GM21515 (cell line): ENCODE data around the gene HS3ST4.

Experiments used
- ATAC-seq: cut with Tn5 transposase; IDR thresholded peaks from one replicate; pipeline ENCODE4 v1.9.1; 2021; ENCODE audit not compliant: unreplicated experiment

Gene HS3ST4

DNA sequence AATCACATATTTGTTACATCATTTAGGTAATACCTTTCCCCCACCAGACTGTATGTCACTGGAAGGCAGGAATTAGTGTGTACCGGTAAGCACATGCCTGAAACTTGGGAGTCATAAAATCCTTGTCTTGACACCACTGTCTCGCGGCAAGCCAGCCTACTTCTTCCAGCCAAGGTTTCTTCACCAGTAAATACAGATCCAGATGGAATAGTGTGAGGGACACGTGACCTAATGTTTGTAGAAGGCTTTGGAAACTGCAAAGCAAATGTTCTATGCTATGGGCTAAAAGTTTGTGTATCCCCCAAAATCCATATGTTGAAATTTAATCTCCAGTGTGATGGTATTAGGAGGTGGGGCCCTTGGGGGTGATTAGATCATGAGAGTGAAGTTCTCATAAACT, 126.1 kb downstream of the HS3ST4 start:
- no peak for ATAC-seq

- ATAC-seq, result no peak
Observed at GRCh38 chr16:25823891-25824290, 132.1 kb downstream of the HS3ST4 start.

DNA sequence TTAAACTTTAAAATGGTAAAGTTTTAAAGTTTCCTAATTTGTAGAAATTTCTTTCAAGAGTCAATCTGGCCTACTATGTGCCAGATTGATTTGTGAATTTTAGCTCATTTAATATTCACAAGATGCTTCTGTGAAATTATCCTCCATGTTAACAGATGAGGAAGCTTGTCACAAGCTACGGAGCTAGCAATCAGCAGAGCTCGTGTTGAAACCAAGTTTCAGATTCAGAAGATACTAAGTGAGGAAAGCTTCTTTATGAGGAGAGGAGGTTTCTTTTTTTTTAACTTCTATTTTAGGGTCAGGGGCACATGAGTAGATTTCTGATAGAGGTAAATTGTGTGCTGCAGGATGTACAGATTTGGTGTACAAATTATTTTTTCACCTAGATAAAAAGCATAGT, 135.9 kb downstream of the HS3ST4 start:
- no peak for ATAC-seq

DNA sequence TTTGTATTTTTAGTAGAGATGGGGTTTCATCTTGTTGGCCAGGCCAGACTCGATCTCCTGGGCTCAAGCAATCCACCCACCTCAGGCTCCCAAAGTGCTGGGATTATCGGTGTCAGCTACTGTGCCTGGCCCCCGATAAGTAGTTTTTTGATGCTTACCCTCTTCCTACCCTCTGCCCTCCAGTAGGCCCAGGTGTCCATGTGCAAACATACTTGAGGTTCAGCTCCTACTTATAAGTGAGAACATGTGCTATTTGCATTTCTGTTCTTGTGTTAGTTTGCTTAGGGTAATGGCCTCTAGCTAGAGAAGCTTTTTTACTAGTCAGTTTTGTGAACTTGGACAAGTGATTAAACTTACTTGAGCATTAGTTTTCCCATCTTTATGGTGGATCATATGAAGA, 136.8 kb downstream of the HS3ST4 start:
- no peak for ATAC-seq

- no peak for ATAC-seq
Observed at GRCh38 chr16:25832291-25832690, 140.5 kb downstream of the HS3ST4 start.

DNA sequence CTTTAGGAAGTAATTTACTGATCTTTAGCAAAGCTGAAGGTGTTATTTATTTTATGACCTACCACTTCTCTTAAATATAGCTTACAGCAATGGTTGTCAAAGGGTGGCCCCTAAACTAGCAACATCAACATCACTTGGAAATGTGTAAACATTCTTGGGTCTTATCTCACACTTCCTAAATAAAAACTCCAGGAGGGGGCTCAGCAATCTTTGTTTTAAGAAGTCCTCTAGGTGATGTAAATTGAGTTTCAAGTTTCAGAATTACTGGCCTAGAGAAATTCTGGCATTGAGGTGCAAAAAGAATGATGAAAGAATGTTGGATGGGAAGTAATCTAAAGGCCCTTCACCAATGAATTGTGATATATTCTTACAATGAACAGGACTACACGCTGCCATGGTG, 142.3 kb downstream of the HS3ST4 start:
- ATAC-seq, result no peak

DNA sequence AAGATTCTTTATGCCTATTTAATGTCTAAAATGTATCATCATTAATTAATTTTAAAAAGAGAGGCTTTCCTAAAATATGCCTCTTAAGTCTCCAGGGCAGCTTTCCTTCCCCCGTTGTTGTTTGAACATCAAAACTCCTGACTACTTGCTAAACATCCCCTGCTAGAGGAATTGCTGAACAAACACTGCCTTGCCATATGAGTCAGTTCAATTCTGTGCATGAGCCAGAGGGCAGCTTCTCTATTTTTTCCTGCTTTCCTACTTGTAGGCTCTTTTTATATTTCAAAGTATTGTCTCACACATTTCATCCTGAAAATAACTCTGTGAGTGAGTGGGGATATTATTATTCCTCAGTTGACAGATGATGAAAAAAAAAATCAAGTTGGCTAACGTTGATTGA, 143.4 kb downstream of the HS3ST4 start:
- ATAC-seq, result no peak

- no peak for ATAC-seq
Observed at GRCh38 chr16:25838724-25839186, 147.0 kb downstream of the HS3ST4 start.

- no peak for ATAC-seq
Observed at GRCh38 chr16:25841761-25842160, 150.0 kb downstream of the HS3ST4 start.

- no peak for ATAC-seq
Observed at GRCh38 chr16:25845901-25846300, 154.1 kb downstream of the HS3ST4 start.

DNA sequence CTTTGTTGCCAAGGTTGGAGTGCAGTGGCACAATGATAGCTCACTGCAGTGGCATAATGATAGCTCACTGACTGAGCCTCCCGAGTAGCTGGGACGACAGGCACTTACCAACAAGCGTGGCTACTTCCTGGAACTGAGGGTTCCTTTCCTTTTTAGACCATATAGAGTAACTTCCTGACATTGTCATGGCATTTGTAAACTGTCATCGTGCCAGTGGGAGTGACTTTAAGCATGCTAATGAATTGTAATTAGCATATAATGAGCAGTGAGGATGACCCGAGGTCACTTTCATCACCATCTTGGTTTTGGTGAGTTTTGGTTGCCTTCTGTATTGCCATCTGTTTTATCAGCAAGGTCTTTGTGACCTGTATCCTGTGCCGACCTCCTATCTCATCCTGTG, 162.4 kb downstream of the HS3ST4 start:
- ATAC-seq, result no peak

- ATAC-seq, result no peak
Observed at GRCh38 chr16:25855063-25855462, 163.3 kb downstream of the HS3ST4 start.

- no peak for ATAC-seq
Observed at GRCh38 chr16:25855818-25856217, 164.1 kb downstream of the HS3ST4 start.

DNA sequence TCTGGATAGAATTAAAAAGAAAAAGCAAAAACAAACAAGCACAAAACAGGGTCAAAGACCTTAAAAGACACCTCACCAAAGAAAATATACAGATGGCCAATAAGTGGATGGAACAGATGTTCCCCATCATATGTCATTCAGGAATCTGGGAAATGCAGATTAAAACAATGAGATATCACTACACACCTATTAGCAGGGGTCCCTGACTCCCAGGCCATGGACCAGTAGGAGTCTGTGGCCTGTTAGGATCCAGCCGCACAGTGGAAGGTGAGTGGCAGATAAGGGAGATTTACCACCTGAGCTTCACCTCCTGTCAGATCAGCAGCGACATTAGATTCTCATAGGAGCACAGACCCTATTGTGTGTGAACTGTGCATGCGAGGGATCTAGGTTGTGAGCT, 167.9 kb downstream of the HS3ST4 start:
- ATAC-seq, result no peak

GRCh38 chr16:25867041-25867440, 175.3 kb downstream of the HS3ST4 start:
- no peak for ATAC-seq

- ATAC-seq, result no peak
Observed at GRCh38 chr16:25868106-25868505, 176.3 kb downstream of the HS3ST4 start.

GRCh38 chr16:25868706-25869370, 177.1 kb downstream of the HS3ST4 start:
- ATAC-seq, result no peak

DNA sequence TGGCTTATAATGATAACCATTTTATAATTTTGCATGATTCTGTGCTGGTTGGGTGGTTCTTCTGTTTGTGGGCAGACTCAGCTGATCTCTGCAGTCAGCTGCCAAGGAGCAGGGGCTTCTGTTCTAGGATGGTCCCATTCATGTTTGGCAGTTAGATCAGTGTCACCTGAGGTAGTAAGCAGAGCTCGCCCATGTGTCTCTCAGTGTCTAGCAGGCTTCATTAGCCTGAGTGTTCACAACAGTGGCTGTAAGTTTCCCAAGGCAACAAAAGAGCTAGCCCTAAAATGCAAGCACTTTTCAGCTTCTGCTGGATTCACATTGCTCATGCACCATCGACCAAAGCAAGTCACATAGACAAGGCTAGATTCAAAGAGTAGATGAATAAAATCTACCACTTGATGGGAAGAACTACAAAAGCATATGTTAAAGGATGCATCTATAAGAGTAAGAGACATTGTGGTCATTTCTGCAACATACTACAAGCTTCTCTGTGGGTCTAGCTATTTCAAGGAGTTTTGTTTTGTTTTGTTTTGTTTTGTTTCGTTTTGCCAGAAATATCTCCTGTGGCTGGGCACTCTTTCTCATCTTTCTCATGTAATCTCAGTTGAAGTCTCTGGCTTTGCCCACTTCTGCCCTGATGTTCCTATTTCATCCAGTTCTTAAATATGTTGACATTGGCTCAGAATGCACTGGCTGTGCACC, 180.8 kb downstream of the HS3ST4 start:
- ATAC-seq, result no peak

GRCh38 chr16:25874196-25874595, 182.4 kb downstream of the HS3ST4 start:
- no peak for ATAC-seq

- ATAC-seq, result no peak
Observed at GRCh38 chr16:25875956-25876598, 184.3 kb downstream of the HS3ST4 start.

GRCh38 chr16:25877103-25877502, 185.3 kb downstream of the HS3ST4 start:
- no peak for ATAC-seq

DNA sequence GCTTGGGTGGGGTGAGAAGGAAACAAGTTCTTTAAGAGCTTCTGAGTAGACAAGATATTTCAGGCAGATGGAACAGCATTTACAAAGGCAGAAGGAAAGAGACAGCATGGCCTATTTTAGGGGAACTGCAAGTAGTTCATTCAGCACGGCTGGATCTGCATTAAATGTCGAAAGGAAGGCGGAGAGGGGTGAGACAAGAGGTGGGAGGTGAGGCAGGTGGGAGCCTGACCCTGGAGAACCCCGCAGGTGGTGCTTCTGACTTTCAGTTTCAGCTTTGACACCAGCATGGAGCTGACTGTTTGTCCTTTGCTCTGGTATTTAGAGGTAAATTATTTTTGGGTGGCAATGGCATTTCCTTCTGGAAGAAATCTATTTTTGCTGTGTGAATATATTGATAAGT, 194.8 kb downstream of the HS3ST4 start:
- no peak for ATAC-seq
